K562 (cell line): ENCODE measurements around the gene ARAP1.

ENCODE experiments used
- CHD4 ChIP-seq: fragments of 200-600 bp; sonication (generic); IDR thresholded peaks from 3 replicates; pipeline ENCODE4 v1.6.1; 2012; ENCODE audit warnings: low read depth, mild to moderate bottlenecking, mixed read lengths, low read length, inconsistent platforms; ENCODE audit not compliant: insufficient read depth, insufficient replicate concordance, poor library complexity, severe bottlenecking
- ELF1 ChIP-seq: fragments of 200-800 bp; sonication (Bioruptor generic); IDR thresholded peaks from 2 replicates; pipeline ENCODE4 v1.6.1; 2016; ENCODE audit warnings: missing genetic modification characterization, missing compliant biosample characterization
- ETV6 ChIP-seq, 3 experiments: fragments of 150-350 bp in 1 of 3; sonication (generic) in 1 of 3; formaldehyde crosslinking in 1 of 3; IDR thresholded peaks; 2 replicates each; pipeline versions ENCODE4 v1.6.1 to v1.8.0; 2014 to 2022; ENCODE audit warnings: borderline replicate concordance in 2 of 3, low read depth in 2 of 3, antibody characterized with exemption in 1 of 3, low read length in 1 of 3, mild to moderate bottlenecking in 1 of 3, missing genetic modification reagents in 1 of 3
- HMG20B ChIP-seq: fragments of 250-450 bp; sonication (Bioruptor Pico); IDR thresholded peaks from 2 replicates; pipeline ENCODE4 v1.5.0; 2021; ENCODE audit warnings: mild to moderate bottlenecking
- IRF2 ChIP-seq: sonication (generic); formaldehyde crosslinking; IDR thresholded peaks from 2 replicates; pipeline ENCODE4 v1.8.1; 2022; ENCODE audit warnings: mild to moderate bottlenecking, missing genetic modification reagents
- KAT7 ChIP-seq: sonication (generic); formaldehyde crosslinking; IDR thresholded peaks from 2 replicates; pipeline ENCODE4 v1.8.0; 2022; ENCODE audit warnings: missing genetic modification reagents, mild to moderate bottlenecking, borderline replicate concordance
- KLF13 ChIP-seq: fragments of 450-650 bp; IDR thresholded peaks from 2 replicates; pipeline ENCODE4 v1.6.1; 2016; ENCODE audit warnings: missing genetic modification characterization, low read depth, mild to moderate bottlenecking, missing compliant biosample characterization, moderate library complexity, borderline replicate concordance
- POLR2A ChIP-seq: fragments of 450-650 bp; conservative IDR thresholded peaks from 2 replicates; pipeline ENCODE4 v1.6.1; 2016
- POLR2AphosphoS5 ChIP-seq: IDR thresholded peaks from 2 replicates; pipeline ENCODE4 v1.6.1; 2011; ENCODE audit warnings: mild to moderate bottlenecking, low read depth, low read length, moderate library complexity; ENCODE audit not compliant: control insufficient read depth, insufficient read depth
- SMAD3 ChIP-seq: fragments of 450-650 bp; formaldehyde crosslinking; conservative IDR thresholded peaks from 2 replicates; pipeline ENCODE4 v1.4.0; 2020; ENCODE audit warnings: mild to moderate bottlenecking
- TOE1 ChIP-seq, 2 experiments: fragments of 450-650 bp in 1 of 2; sonication (generic) in 1 of 2; formaldehyde crosslinking in 1 of 2; IDR thresholded peaks; 2 replicates each; pipeline versions ENCODE4 v1.7.1 to v1.8.0; 2016 to 2022; ENCODE audit warnings: borderline replicate concordance in 2 of 2, mild to moderate bottlenecking in 2 of 2, antibody characterized with exemption in 1 of 2, inconsistent platforms in 1 of 2, low read depth in 1 of 2, missing genetic modification reagents in 1 of 2, moderate library complexity in 1 of 2
- TRIM28 ChIP-seq: fragments of 450-650 bp; IDR thresholded peaks from 2 replicates; pipeline ENCODE4 v1.6.1; 2017
- ZNF408 ChIP-seq: fragments of 250-450 bp; sonication (Bioruptor Pico); IDR thresholded peaks from 2 replicates; pipeline ENCODE4 v1.4.0; 2020; ENCODE audit warnings: low read depth, mild to moderate bottlenecking, moderate library complexity
- TF ChIP-seq, protein P1 (sequence below), 3 experiments: IDR thresholded peaks in 2 of 3; conservative IDR thresholded peaks in 1 of 3; 2 replicates each; pipeline ENCODE4 v1.5.1; 2011 to 2012; ENCODE audit warnings: low read length in 3 of 3, mild to moderate bottlenecking in 3 of 3, control low read depth in 2 of 3, improper control_type of control experiment in 1 of 3, inconsistent platforms in 1 of 3, low read depth in 1 of 3, mixed read lengths in 1 of 3, moderate library complexity in 1 of 3; ENCODE audit not compliant: insufficient read depth in 2 of 3

DNA sequence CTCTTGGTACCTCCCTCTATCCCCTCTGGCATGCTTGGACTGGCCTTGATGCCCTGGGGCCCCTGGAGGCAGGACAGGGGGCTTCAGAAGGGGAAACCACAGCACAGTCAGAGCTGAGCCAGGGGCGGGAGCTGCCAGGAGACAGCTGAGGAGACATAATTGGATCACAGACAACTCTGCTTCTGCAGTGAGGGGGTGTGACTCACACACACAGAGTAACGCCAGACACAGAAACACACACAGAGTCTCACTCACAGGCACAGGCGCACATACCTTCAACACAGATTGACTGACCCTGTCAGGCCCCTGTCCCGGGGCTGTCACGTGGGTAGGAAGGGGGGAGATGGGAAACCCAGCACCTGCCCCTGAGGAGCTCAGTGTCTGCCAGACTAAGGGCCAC lies 21.1 kb upstream of the ARAP1 start:
- TF ChIP-seq ETV6 (IDR thresholded peaks at IDR 0.05; ENCODE audit: borderline replicate concordance in 1 of 2, low read depth in 2 of 2, low read length in 1 of 2) (no peak), ETV6 (CRISPR knock-in tag; IDR thresholded peaks at IDR 0.05; ENCODE audit: borderline replicate concordance) (no peak), POLR2A (no peak), ZNF408 (CRISPR knock-in tag) (no peak), POLR2AphosphoS5 (no peak), SMAD3 (CRISPR knock-in tag) (no peak), KLF13 (tag) (no peak), IRF2 (CRISPR knock-in tag) (no peak), TRIM28 (no peak), KAT7 (no peak), HMG20B (CRISPR knock-in tag) (no peak), CHD4 (no peak), TOE1 (IDR thresholded peaks at IDR 0.05; ENCODE audit: borderline replicate concordance) (no peak), TOE1 (CRISPR knock-in tag; IDR thresholded peaks at IDR 0.05; ENCODE audit: borderline replicate concordance, low read depth) (no peak), ELF1 (tag) (no peak)
- TF ChIP-seq, protein P1, sequence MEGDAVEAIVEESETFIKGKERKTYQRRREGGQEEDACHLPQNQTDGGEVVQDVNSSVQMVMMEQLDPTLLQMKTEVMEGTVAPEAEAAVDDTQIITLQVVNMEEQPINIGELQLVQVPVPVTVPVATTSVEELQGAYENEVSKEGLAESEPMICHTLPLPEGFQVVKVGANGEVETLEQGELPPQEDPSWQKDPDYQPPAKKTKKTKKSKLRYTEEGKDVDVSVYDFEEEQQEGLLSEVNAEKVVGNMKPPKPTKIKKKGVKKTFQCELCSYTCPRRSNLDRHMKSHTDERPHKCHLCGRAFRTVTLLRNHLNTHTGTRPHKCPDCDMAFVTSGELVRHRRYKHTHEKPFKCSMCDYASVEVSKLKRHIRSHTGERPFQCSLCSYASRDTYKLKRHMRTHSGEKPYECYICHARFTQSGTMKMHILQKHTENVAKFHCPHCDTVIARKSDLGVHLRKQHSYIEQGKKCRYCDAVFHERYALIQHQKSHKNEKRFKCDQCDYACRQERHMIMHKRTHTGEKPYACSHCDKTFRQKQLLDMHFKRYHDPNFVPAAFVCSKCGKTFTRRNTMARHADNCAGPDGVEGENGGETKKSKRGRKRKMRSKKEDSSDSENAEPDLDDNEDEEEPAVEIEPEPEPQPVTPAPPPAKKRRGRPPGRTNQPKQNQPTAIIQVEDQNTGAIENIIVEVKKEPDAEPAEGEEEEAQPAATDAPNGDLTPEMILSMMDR (IDR thresholded peaks at IDR 0.05 in 2 of 3, conservative IDR thresholded peaks at IDR 0.05 in 1 of 3; ENCODE audit: insufficient read depth in 2 of 3, low read depth in 1 of 3, low read length in 3 of 3), result no peak
